ENCODE measurements around the gene CCDC92.
A peak's percentile ranks its signal among the peaks of the same experiment; 100 is the strongest.

Gene CCDC92

GRCh38 chr12:123973552-123974341, 1.1 kb upstream of the CCDC92 start:
- DNase-seq, result peak; percentile 17 to 51

- DNase-seq, result peak; percentile 69 to 82
These were observed 718 bp downstream of the CCDC92 start for GRCh38 chr12:123971770-123972456.

GRCh38 chr12:123971449-123971769, 1.2 kb downstream of the CCDC92 start:
- DNase-seq, result no peak

- no peak for DNase-seq
These were observed 5.5 kb downstream of the CCDC92 start for GRCh38 chr12:123967121-123967586.

- no peak for DNase-seq
These were observed 6.0 kb downstream of the CCDC92 start for GRCh38 chr12:123966596-123966995.

- no peak for DNase-seq
These were observed 7.2 kb downstream of the CCDC92 start for GRCh38 chr12:123965382-123965781.

GRCh38 chr12:123963821-123964220, 8.8 kb downstream of the CCDC92 start:
- DNase-seq, result no peak

- peak; percentile 19 to 33 for DNase-seq
These were observed 10.1 kb downstream of the CCDC92 start for GRCh38 chr12:123962513-123962912.

- no peak for DNase-seq
These were observed 10.9 kb downstream of the CCDC92 start for GRCh38 chr12:123961585-123962345.

- DNase-seq, result no peak
These were observed 11.8 kb downstream of the CCDC92 start for GRCh38 chr12:123960856-123961255.

GRCh38 chr12:123960029-123960735, 12.4 kb downstream of the CCDC92 start:
- DNase-seq, result no peak

- no peak for DNase-seq
These were observed 13.8 kb downstream of the CCDC92 start for GRCh38 chr12:123958876-123959275.

- no peak for DNase-seq
These were observed 14.2 kb downstream of the CCDC92 start for GRCh38 chr12:123958462-123958861.

- DNase-seq, result no peak
These were observed 15.4 kb downstream of the CCDC92 start for GRCh38 chr12:123957196-123957595.

GRCh38 chr12:123956249-123956648, 16.4 kb downstream of the CCDC92 start:
- no peak for DNase-seq

GRCh38 chr12:123954647-123955350, 17.8 kb downstream of the CCDC92 start:
- DNase-seq, result no peak

GRCh38 chr12:123952037-123952436, 20.6 kb downstream of the CCDC92 start:
- DNase-seq, result no peak

- no peak for DNase-seq
These were observed 21.2 kb downstream of the CCDC92 start for GRCh38 chr12:123951467-123951866.

- DNase-seq, result peak in 1 of 2 experiments; percentile 19
These were observed 21.9 kb downstream of the CCDC92 start for GRCh38 chr12:123950476-123951349.

- peak in 1 of 2 experiments; percentile 39 for DNase-seq
These were observed 22.9 kb downstream of the CCDC92 start for GRCh38 chr12:123949770-123950165.

Measured in NCI-H526 (cell line).